GM18951 (cell line): ENCODE data around the gene LPP.

Experiments
- POLR2A ChIP-seq: IDR thresholded peaks from 4 replicates; pipeline ENCODE4 v1.6.1; 2011; ENCODE audit warnings: mild to moderate bottlenecking; ENCODE audit not compliant: insufficient read length, insufficient read depth; ENCODE audit errors: extremely low read depth
- in situ Hi-C: fragments of 300-500 bp; cut with MboI; formaldehyde crosslinking; loops from one replicate; pipeline ENCODE4 v1.12.0; 2022; ENCODE audit warnings: low sequenced_read_pairs, mixed read lengths, inconsistent platforms; ENCODE audit not compliant: unreplicated experiment

Gene LPP

DNA sequence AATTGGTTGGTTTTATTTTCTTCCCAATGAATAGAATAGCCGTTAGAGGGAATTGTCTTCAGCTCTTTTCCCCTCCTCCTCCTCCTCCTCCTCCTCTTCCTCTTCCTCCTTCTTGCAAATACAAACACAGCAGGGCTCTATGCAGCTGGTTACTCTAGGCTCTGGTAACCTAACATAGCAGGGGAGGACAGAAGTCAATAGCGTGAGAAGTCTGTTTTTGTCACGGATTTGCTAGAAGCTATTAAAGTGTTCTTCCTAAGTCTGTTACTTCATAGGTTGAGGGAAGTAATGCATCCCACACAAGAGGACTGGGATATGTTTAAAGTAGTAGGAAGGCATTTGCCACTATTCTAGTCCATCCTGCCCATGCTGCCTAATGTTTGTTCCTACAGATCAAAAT is 643.1 kb downstream of the LPP start:
- in situ Hi-C loops: no loop called here
- TF ChIP-seq POLR2A: no peak

DNA sequence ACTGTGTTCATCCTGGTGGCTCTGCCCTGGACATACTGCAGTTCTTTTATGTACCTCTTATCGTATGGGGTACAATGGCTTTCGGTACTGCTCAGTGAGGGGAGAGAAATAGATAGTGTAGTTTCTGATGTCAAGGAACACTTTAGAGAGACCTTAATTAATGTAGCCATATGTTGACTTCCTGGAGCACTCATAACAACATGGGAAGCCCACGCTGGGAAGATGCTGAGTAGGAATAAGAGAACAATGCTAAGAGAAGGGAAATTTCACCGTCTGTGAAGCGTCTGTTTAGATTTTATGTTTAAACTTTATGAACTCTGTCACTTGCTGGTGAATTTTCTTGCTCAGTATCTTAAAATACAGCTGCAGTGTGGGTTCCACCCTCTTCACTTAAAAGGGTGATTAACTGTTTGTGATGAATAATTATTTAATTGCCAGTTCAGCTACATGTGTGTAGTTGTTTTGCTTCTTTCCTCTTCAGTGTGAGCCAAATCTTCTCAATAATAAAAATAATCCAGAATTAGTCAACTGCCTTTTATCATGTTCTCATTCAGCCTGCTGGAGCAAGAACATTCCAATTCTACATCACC is 644.7 kb downstream of the LPP start:
- no peak for TF ChIP-seq POLR2A
- in situ Hi-C loops: no loop called here

- no peak for TF ChIP-seq POLR2A
- in situ Hi-C loops: no loop called here
These were observed 647.4 kb downstream of the LPP start for GRCh38 chr3:188801393-188801792.

DNA sequence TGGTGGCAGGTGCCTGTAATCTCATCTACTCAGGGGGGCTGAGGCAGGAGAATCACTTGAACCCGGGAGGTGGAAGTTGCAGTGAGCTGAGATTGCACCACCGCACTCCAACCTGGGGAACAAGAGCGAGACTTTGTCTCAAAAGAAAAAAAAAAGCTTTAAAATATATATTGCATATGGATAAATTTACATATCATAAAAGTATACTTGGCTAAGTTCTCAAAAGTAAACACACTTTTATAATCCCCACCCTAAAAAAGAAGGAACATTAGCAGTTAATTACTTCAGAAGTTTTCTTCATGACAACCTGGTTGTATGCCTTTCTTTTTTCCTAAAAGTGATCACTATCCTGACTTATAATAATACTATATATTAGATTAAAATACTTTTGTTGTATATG is 648.7 kb downstream of the LPP start:
- no peak for TF ChIP-seq POLR2A
- in situ Hi-C loops: no loop called here

- in situ Hi-C loops: no loop called here
- no peak for TF ChIP-seq POLR2A
These were observed 653.0 kb downstream of the LPP start for GRCh38 chr3:188807006-188807405.

DNA sequence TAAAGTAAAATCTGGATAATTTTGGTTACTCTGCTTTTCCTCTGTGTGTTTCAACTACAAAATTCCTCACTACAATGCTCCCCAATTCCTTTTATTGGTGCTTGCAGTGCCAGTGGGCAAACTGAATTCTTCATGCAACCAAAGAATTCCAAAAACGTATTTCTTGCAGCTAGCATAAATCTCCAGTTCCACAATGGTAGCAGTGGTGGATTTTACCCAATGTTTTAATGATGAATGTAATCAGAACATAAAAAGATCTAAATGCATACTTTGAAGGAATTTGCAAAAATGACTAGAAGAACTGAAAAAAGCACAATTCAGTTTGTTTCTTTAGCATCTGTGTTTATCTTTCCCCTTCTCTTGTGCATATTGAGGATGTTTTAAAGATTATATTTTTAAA is 658.2 kb downstream of the LPP start:
- TF ChIP-seq POLR2A: no peak
- in situ Hi-C loops: no loop called here

DNA sequence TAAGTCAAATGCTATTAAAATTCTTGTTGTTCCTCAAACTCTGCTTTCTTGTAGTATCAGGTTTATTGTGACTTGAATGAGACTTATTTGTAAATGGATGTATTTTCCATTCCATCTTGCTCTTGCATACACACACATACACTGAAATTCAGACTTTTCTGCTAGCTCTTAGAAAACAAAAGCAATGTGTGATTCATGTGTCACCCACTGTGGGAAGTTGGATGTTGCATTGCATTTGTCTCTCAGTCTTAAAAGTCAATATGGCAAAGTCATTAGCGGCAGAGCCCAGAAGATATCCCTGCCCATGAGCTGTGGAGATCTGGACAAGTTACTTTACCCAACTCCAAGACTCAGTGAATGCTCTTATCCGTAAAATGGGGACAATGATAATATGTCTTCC is 660.6 kb downstream of the LPP start:
- in situ Hi-C loops: no loop called here

DNA sequence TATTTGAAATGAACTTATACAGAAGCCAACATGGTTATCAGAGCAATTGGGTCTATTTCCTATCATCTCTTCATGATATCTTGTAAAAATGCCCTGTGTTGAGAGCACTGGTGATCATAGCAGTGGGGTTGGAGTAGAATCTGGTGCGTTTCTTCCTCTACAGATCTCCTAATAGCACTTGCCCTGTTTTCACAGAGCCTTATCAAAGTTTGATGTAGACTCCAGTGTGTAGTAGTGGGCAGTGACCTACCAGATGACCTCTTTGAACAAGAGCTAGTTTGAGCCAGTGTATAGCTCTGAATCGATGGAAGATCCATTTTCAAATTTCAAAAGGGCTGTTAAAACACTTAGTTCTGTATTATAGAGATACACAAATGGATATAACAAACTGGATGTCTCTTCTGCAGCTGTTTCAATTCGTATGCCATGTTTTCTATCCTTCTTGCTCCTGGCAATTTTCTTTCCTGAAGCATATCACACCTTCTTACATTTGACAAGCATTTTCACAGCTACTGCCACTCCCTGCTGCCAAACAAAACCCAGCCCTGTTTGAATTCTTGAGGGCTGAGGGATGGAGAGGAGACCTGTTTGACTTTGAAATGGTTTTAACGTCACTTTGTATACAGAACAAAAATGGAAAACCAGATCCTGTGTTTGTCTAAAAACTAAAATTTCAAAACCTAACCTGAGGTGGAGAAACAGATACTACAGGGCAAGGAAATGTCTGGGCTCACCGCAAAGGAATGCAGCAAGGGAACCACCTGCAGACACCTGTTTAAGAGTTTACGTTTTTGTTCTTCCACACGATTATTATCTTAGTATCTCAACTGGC is 663.4 kb downstream of the LPP start:
- in situ Hi-C loops: no loop called here
- no peak for TF ChIP-seq POLR2A

More for the DNA sequence above, 660.6 kb downstream of the LPP start:
- no peak for TF ChIP-seq POLR2A

GRCh38 chr3:188817935-188818269 is 663.9 kb downstream of the LPP start:
- TF ChIP-seq POLR2A: no peak
- in situ Hi-C loops: no loop called here

GRCh38 chr3:188818282-188818681 is 664.3 kb downstream of the LPP start:
- in situ Hi-C loops: no loop called here
- TF ChIP-seq POLR2A: no peak

- no peak for TF ChIP-seq POLR2A
- in situ Hi-C loops: no loop called here
These were observed 666.0 kb downstream of the LPP start for GRCh38 chr3:188819939-188820338.

GRCh38 chr3:188822004-188822403 is 668.0 kb downstream of the LPP start:
- in situ Hi-C loops: no loop called here
- no peak for TF ChIP-seq POLR2A

GRCh38 chr3:188822411-188822810 is 668.5 kb downstream of the LPP start:
- no peak for TF ChIP-seq POLR2A
- in situ Hi-C loops: no loop called here

DNA sequence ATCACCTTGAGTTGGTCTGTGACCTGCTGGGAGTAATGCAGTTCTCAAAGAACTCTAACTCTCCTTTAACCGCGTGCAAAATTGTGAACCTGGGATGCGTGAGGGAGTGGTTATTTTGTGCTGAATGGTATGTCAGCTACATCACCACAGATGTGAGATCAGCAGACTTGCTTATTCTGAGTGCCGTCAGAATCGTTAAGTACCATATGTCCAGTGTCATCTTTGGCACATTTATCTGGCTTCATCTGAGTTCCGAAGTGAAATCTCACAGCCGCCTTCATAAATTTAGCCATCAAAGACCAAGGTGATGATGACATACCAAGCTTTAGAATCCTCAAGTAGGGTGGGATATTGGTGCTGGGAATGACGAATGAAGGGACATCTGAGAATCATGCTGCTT is 670.6 kb downstream of the LPP start:
- in situ Hi-C loops: no loop called here
- TF ChIP-seq POLR2A: no peak
